ENCODE results near the gene COLEC11. TPM values are rescaled to one million over a fixed set of nuclear protein-coding genes. Genes with fewer than 3 reads are reported as not detected.

The COLEC11 gene
- total RNA-seq, 1 donor from 2014 or later: 0.29 TPM

GRCh38 chr2:3667151-3667631, 72.3 kb downstream of the COLEC11 start:
- no peak for DNase-seq (ENCODE audit: extremely low read depth, low read depth, low spot score)

- DNase-seq (ENCODE audit: extremely low read depth, low read depth, low spot score): no peak
These were observed 74.7 kb downstream of the COLEC11 start for GRCh38 chr2:3669656-3670055.

GRCh38 chr2:3670376-3670775, 75.5 kb downstream of the COLEC11 start:
- DNase-seq (ENCODE audit: extremely low read depth, low read depth, low spot score): no peak

DNA sequence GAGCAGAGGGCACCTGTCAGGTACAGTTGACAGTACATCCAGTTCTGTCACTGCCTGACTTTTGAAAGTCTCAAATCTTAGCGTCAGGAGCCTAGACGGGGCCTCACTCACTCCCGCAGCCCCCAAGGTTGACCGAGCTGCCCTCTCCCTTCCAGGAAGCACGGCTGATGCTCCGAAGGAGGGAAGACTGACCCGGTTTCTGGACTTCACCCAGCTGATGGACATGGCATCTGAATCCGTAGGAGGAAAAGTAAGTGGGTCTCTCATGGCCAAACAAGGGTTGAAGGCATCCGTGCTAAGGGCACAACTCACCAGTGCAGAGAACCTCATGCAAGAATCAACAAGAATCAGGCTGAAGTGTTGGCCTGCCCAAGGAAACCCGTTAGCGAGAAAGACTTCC, 76.0 kb downstream of the COLEC11 start:
- DNase-seq (ENCODE audit: extremely low read depth, low read depth, low spot score): no peak

- DNase-seq (ENCODE audit: extremely low read depth, low read depth, low spot score): no peak
These were observed 78.2 kb downstream of the COLEC11 start for GRCh38 chr2:3672861-3673678.

GRCh38 chr2:3674066-3674845, 79.3 kb downstream of the COLEC11 start:
- DNase-seq (ENCODE audit: extremely low read depth, low read depth, low spot score): no peak

GRCh38 chr2:3675687-3676086, 80.8 kb downstream of the COLEC11 start:
- DNase-seq (ENCODE audit: extremely low read depth, low read depth, low spot score): no peak

DNA sequence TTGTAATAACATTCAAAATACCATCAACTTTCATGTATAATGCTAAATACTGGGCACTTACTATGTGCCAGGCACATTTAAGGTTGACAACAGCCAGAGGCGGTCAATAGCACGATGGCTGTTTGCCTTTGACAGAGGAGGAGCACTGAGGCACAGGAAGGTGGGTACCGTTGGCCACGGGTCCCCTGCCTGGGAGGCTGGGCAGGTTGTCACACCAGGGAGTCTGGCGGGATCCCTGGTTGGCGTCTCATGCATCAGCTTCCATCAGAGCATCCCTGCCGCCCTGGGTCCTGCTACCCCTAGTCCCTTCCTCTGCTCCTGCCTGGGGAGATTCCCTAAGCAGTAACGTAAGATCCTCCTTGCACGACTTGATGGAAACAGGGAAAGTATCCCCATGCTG, 82.5 kb downstream of the COLEC11 start:
- DNase-seq (ENCODE audit: extremely low read depth, low read depth, low spot score): no peak

DNA sequence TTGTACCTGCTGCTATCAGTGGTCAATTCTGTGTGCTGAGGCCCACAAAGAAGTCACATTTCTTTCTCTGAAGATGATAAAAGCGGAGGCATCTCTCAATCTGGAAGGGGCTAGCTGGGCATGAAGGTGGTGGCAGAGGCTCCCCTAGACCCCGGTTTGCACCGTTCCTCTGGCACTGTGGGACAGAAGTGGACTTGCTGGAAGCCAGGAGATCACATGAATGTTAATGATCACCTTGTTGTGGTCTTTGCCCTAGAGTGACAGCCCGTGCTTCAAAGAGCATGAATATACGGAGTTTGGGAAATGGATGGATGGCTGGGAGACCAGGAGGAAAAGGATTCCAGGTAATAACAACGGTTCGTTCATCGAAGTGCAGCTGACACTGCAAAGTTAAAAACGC, 83.3 kb downstream of the COLEC11 start:
- no peak for DNase-seq (ENCODE audit: extremely low read depth, low read depth, low spot score)

- no peak for DNase-seq (ENCODE audit: extremely low read depth, low read depth, low spot score)
These were observed 84.3 kb downstream of the COLEC11 start for GRCh38 chr2:3679180-3679579.

DNA sequence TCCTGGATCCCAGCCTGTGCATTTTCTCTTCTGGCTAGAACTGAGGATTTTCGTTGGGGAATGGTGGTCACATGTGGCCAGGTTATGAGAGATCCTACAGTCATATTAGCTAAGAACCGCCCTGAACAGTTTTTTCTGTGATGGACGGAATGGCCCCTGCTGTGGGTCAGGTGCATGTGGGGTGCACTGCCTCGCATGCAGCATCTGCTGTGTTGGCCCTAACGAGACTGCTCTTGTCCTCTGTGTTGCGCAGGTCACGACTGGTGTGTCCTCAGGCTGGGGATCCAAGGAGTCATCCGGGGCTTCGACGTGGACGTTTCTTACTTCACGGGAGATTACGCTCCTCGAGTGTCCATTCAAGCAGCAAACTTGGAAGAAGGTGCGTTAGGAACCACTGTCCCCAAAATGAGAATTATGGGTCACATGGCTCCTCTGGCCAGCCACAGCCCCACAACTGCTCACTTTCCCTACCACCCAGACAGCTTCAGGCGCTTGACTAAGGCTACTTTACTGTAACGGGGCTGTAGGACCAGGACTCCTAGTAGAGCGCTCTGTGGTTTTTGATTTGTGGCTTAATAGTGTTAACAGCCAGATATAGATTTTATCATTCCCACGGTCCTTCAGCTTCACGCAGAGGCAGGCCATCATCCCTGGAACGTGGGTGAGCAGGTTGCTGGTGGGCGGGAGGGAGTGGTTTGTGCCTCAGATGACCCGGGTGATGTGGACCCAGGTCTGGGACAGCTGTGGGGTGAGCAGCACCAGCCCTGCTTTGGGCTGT, 84.9 kb downstream of the COLEC11 start:
- DNase-seq (ENCODE audit: extremely low read depth, low read depth, low spot score): no peak

DNA sequence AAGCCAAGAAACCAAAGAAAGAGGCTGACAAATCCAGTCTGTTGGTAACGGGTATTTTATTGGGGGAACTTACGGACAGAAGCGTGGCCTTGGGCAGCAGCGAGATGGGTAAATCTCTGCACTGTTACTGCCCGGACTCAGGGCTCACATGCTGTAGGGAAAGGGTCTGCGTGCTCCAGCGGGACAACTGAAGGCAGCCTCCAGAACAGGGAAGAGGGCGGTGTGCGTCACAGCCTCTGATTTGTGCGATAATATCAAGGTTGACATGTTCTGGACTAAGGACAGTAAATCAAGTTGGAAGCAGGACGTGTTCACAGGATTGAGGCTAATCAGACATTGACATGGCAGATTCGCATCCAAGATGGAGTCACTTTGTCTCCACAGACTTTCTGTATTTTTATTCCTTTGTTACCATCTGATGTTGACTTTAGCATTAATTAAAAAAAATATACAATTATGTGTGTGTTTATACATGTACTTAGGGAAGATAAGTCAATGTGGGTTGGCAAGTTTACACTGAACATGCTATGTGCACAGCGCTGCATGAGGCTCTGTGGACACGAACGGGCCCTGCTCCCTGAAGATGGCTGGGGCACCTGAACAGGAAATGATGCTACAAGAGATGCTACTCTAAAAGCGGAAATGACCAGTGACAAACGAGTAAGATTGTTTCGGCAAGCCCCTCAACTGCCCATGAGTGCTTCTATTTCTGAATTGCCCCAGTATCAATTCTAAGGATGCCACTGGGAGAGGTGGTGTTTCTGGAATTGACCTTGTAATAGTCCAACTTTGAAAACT, 85.8 kb downstream of the COLEC11 start:
- no peak for DNase-seq (ENCODE audit: extremely low read depth, low read depth, low spot score)

DNA sequence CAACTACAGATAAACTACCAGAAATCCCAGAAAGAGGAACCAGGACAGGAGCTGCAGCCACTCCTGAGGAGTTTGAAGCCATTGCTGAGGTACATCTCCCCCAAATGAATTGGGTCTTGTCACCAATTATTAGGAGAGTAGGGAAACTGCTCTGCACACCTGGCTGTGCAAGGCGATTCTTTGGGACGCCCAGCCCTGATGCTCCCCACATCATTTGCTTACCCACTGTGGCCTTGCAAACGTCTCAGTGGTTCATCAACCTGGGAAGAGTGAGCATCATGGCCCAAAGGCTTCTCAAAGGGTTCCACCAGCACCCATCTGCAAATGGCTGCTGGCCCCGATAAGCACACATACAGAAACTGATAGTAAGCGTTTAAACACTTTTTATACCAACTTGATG, 86.7 kb downstream of the COLEC11 start:
- no peak for DNase-seq (ENCODE audit: extremely low read depth, low read depth, low spot score)

GRCh38 chr2:3682811-3683210, 87.9 kb downstream of the COLEC11 start:
- no peak for DNase-seq (ENCODE audit: extremely low read depth, low read depth, low spot score)

DNA sequence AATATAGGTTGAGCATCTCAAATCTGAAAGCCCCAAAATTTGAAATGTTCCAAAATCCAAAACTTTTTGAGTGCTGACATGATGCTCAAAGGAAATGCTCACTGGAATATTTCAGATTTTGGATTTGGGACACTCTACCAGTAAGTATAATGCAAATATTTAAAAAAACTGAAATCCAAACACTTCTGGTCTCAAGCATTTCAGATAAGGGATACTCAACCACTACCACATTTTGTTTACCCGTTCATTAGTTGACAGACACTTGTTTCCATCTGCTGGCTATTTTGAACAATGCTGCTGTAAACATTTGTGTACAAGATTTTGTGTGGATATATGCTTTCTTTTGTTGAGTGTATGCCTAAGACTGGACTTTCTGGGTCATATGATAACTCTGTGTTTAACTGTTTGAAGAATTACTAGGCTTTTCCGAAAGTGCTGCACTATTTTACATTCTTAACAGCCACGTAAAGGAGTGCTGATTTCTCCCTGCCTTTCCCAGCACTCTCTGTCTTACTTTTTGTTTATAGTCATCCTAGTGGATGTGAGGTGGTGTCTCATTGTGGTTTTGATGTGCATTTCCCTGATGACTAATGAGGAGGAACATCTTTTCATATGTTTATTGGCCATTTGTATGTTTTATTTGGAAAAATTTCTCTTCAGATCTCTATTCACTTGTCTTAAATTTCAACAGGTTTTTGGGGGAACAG, 89.0 kb downstream of the COLEC11 start:
- no peak for DNase-seq (ENCODE audit: extremely low read depth, low read depth, low spot score)

GRCh38 chr2:3689998-3690748, 95.3 kb downstream of the COLEC11 start:
- no peak for DNase-seq (ENCODE audit: extremely low read depth, low read depth, low spot score)

DNA sequence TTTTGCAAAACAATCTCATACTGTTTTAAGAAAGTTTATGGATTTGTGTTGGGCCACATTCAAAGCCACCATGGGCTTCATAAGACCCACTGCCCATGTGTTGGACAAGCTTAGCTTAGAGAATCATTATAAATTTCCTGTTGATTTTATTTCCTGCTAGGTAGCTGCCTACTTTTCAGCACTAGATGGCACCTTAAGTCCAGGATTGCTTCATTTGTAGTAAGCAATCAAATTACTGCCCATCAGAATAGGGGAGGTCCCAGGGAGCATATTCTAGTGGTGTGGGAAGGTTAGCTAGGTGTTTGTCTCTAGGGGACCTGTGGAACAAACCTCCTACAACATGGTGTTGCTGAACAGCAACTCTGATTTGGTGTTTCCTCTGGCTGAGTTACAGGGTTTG, 97.5 kb downstream of the COLEC11 start:
- no peak for DNase-seq (ENCODE audit: extremely low read depth, low read depth, low spot score)

Data from glomerular endothelial cell (primary cell).